MM.1S (cell line): ENCODE results near the gene MISP.

ENCODE experiments used
- CTCF ChIP-seq: fragments of 300-600 bp; sonication (generic); IDR thresholded peaks from 2 replicates; pipeline ENCODE4 v1.5.1; 2016; ENCODE audit warnings: antibody characterized with exemption, low read length, mixed read lengths
- EZH2 ChIP-seq: fragments of 300-600 bp; sonication (generic); optimal IDR thresholded peaks from 2 replicates; pipeline ENCODE3; 2017; ENCODE audit warnings: low read depth, mild to moderate bottlenecking, antibody characterized with exemption, low read length, mixed read lengths
- EZH2phosphoT487 ChIP-seq: fragments of 300-600 bp; sonication (generic); IDR thresholded peaks from 2 replicates; pipeline ENCODE4 v1.6.1; 2018; ENCODE audit warnings: antibody characterized with exemption, low read length

GRCh38 chr19:797528-798414, 46.9 kb downstream of the MISP start:
- TF ChIP-seq CTCF (no peak), EZH2 (no peak), EZH2phosphoT487 (no peak)
